CD4-positive, alpha-beta T cell treated with Interleukin-21 for 1 hour (primary cell): Measurements from ENCODE around the gene HMGA1.
A peak's percentile ranks its signal among the peaks of the same experiment; 100 is the strongest.
"Not testable (repeated sequence)": the region's sequence is repeated elsewhere in the genome, so short reads cannot be mapped to it uniquely, and the experiment has no call there.

Experiments used
- DNase-seq: peaks from one replicate; pipeline ENCODE4 v3.0.0-alpha.2; 2020

Gene HMGA1

DNA sequence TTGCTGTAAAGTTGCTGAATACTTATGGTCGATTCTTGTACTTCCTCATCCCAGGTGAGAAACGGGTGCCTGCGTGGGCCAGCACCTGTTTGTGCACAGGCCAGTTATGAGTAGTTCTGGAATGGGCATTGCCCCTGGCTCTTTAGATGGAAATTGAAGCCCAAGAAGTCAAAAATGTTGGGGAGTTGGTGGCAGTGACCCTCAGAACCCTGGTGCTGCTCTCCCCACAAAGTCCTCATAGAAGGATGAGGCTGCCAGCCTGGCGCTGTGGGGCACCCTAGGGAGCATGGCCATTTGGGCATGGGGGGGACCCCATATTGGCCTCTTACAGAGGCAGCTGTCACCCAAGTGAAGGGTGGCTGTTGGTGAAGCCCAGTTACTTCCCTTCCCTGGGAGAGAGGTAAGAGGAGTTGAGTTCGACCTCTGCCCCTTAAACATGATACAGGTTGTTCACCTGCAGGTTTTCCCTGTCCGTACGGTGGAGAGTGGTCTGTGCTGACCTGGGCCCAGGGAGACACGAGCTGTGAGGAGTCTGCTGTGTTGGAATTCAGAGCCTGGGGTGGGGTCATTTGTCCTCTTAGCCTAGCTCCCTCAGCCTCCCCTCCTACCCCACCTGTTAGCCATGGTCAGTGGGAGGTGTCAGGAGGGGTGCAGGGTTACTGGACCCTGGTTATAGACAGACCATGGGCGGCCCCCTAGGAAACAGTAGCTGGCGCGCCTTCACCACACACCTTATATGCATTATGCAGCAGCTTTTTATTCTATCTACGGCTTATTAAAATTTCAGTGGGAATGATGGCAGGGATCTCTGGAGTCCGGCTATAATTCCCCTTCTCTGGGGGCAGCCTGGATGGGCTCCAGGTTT, 4.9 kb downstream of the HMGA1 start:
- no peak for DNase-seq

DNA sequence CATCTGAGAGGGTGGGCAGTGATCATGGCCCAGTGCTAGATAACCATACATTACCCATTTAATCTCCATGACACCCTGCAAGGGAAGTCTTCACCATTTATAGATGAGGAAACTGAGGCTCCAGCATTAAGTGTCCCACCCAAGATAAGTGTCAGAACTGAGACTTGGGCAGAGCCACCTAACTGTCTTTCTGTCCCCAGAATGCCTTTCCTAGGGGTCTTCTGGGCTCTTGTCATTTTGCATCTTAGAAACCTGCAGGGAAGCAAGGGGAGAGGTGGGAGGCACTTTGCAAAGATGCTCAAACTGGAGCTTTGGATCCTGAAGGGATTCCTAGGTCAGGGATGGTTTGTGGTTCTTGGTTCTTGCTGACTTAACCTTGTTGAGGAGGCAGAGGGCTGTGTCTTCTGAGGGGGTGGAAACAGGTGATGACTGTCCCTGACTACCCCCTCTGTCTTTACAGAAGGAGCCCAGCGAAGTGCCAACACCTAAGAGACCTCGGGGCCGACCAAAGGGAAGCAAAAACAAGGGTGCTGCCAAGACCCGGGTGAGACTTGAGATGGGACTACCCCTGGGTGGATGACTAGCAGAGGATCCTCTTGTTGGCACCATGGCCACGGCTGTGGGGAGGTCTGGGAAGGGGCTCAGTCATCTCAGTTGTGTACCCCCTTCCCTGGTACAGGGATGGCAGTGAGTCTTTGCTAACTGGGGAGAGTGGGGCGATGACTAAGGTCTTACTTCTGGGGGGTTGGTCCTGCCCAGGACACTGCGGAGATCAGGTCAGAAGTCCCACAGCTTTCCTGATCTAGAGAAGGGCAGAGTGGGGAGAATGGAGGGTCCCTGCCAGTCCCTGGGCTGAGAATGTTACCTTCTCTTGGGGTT, 5.8 kb downstream of the HMGA1 start:
- DNase-seq = no peak

DNA sequence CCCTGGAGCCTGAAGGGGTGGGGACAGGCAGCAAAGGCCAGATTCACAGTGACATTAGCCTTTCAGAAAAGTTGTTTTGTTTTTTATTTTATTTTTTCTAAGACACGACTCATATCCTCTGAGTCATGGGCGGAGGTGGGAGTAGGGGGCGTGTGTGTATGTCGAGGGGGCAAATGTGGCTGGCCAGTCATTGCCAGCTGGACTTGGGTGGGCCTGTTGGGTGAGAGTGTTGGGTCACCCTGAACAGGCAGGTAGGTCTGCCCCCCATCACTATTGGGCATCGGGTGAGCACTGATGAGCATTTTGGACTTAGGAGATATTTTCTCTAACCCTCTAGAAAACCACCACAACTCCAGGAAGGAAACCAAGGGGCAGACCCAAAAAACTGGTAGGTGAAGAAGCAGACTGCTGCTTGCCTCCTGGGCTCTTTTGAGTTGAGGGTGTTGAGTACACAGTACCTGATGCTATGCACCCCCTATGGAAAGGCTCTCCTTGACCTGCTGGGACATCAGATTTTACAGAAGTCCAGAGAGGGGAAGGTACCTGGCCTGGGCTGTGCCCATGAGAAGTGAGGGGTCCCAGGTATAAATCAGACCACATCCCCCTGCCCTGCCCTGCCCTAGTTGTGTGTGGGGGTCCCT, 6.6 kb downstream of the HMGA1 start:
- no peak for DNase-seq

DNA sequence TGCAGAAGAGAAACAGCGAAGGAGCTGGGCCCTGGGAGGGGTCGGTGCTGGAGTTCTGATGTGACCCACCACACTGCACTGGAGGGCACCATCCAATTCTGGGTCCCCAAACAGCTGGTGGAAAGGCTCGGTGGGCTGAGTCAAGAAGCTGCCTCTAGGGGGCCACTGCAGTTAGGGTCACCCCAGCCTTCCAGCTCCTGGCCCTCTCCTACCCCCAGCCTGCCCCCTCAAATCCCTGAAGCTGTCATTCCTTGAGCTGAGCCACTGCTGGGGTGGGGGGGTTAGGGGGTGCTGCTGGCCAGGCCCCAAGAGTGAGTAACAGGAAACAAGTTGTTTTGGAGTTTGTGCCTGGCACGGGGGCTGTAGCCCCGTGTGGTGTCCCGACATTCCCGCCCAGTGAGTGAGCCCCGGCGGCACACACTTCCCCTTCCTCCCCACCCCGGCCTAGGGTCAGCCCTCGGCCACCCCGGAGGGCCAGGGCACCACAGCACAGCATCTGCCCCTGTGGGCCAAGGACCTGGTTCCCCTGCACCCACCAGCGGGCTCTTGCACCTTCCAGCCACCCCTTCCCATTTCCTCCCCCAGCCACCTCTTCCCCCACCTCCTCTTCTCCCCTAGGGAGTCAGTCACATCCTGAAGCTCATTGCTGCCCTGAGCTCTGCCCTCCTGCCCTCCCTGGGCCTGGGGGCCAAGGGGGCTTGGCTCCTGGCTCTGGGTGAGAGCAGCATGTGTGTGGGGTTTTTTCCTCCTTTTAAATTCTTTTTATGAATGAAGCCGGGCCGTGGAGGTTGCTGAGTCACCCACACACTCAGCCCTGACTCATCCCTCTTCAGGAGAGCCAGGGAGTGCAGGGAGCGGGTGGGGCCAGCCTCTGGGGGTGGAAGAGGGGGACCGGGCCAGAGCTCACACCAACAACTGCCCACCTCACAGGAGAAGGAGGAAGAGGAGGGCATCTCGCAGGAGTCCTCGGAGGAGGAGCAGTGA, 7.5 kb downstream of the HMGA1 start:
- DNase-seq = peak; percentile 18

DNA sequence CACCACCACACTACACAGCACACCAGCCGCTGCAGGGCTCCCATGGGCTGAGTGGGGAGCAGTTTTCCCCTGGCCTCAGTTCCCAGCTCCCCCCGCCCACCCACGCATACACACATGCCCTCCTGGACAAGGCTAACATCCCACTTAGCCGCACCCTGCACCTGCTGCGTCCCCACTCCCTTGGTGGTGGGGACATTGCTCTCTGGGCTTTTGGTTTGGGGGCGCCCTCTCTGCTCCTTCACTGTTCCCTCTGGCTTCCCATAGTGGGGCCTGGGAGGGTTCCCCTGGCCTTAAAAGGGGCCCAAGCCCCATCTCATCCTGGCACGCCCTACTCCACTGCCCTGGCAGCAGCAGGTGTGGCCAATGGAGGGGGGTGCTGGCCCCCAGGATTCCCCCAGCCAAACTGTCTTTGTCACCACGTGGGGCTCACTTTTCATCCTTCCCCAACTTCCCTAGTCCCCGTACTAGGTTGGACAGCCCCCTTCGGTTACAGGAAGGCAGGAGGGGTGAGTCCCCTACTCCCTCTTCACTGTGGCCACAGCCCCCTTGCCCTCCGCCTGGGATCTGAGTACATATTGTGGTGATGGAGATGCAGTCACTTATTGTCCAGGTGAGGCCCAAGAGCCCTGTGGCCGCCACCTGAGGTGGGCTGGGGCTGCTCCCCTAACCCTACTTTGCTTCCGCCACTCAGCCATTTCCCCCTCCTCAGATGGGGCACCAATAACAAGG, 8.5 kb downstream of the HMGA1 start:
- not testable (repeated sequence) for DNase-seq

DNA sequence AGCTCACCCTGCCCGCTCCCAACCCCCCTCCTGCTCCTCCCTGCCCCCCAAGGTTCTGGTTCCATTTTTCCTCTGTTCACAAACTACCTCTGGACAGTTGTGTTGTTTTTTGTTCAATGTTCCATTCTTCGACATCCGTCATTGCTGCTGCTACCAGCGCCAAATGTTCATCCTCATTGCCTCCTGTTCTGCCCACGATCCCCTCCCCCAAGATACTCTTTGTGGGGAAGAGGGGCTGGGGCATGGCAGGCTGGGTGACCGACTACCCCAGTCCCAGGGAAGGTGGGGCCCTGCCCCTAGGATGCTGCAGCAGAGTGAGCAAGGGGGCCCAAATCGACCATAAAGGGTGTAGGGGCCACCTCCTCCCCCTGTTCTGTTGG, 9.1 kb downstream of the HMGA1 start:
- DNase-seq = not testable (repeated sequence)

DNA sequence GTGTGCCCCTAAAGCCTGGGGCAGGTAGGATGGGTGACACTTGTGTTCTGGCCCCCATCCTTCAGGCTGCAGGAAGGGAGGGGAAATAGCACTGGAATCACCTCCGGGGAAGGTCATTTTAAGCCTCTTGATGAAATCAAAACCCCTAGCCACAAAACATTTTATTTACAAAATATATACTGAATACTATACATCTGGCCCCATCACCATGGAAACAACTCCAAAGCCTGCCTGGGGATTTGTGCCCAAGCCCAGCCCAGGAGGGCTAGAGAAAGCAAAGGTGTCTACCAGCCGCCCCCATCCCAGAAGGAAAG, 9.5 kb downstream of the HMGA1 start:
- DNase-seq = no peak

DNA sequence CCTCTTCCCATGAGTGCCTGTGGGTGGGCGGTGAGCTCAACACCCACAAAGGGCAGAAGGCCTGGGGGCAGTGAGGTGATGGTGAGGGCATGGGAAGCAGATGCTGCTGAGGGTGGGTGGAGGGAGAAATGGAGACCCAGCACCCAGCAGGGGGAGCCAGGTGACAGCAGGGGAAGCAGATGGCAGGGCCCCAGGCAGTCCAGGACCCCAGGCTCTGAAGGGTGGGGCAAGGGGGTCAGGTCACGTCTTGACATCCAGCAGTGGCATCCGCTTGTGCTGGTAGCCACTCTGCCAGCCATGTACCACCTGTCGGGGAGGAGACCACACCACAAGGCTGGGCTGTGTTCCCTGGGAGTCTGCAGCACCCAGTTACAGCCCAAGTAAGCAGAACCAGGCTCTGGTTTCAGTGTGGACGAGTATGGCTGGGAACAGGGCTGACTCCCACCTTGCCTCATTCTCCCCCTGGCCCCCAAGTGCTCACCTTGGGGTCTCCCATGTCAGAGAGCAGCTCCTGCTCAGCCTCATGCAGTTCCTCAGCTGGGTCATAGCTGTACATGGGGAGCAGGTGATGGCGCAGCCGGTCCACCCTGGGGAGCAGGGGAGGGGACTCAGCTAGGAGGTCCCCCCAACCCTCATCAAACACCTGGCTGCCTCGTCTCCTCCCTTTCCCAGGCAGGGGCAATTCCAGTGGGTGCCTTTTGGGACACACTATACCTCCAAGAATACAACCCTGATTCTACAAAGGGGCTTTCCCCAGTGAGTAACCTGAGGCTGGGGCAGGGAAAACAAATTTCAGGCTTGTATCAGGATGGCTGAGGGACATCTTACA, 10.1 kb downstream of the HMGA1 start:
- peak; percentile 61 for DNase-seq

DNA sequence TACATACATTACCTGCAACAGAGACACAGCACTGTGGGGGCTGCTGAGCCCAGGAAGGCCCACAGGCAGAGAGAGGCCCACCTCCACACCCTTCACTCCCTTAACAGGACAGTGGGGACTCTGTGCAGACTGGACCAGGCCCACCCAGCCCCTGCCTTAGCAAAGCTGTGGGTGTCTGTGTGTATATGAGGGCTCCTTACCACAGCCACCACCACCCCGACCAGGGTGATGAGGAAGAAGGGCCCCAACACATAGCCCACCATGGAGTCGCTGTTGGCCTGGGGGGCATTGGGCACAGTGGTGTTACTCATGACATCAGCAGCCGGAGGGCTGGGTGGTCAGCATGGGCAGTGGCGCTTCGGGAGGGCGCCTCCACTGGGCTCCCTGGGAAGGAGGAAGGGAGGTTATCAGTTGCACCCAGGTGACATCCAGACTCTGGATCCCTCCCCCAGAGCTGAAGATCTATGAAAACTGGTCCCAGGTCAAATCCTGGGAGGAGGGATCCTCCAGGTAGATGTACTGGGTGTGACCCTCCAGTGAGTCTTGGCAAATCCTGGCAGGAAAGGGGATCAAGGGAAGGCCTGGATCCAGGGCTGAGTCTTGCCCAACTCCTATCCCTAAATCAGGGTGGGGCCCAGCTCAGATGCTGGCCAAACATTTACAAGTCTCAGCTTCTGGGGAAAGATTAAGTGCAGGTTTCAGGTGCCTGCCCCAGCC, 11.0 kb downstream of the HMGA1 start:
- DNase-seq = no peak

DNA sequence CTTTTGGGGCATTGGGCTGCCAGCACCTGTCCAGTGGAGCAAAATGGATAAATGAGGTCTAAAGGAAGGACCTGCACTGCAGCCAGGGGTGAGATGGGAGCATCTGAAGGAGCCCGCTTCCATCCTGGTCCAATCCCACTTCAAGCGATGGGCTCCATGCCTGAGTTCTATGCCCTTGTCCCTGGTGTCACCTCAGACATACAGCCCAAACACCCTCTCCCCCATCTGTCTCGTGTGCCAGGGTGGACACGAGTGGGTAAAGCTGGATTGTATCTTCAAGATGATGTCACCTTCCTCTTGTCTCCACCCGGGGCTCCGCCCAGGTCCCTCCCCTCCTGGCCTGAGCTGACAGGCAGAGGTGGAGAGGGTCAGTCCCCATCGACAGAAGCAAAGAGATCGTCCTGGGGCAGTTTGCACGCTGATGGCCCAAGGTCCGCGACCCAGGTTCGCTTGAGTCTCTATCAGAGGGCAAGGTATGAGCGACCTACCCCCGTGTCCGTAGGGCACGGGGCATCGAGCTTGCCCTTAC, 11.6 kb downstream of the HMGA1 start:
- DNase-seq = peak; percentile 56

DNA sequence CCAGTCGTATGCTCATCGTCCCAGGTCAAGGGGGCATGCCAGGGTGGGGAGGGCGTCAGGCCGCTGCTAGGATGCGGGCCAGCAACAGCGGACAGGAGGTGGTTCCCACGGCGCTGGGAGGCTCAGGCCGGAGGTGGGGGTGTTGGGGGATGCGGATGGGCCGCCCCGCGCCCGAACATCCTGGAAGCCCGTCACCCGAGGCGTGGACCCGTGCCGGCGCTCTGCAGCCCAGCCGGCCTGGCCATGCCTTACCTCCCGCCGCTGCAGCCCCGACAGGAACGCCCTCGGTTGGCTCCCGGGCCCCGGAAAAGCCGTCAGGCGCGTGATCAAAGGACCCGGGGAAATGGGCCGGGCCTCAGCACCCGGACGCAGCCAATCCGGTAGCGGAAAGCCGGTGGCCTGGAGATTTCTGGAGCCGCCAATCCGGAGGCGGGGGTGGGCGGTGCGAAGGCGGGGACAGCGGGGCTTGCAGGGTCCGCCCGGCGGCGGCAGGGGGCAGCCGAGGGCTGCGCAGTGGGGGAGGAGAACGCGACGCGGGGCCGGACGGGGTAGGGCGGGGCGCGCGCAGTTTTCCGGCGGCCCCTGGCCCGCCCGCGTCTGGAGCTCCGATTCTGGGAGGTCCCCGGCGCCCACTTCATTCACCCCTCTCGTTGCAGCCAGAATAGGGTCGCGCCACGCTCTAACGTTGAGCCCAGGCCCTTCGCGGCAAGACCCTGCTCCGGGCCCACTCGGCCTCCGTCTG, 12.2 kb downstream of the HMGA1 start, which contains the start of gene SMIM29:
Gene SMIM29, minus strand, starts transcription at position 280 of the 742 bp plus-strand sequence. CDS start 1,215 bp downstream, outside the sequence.
- peak; percentile 97 for DNase-seq

DNA sequence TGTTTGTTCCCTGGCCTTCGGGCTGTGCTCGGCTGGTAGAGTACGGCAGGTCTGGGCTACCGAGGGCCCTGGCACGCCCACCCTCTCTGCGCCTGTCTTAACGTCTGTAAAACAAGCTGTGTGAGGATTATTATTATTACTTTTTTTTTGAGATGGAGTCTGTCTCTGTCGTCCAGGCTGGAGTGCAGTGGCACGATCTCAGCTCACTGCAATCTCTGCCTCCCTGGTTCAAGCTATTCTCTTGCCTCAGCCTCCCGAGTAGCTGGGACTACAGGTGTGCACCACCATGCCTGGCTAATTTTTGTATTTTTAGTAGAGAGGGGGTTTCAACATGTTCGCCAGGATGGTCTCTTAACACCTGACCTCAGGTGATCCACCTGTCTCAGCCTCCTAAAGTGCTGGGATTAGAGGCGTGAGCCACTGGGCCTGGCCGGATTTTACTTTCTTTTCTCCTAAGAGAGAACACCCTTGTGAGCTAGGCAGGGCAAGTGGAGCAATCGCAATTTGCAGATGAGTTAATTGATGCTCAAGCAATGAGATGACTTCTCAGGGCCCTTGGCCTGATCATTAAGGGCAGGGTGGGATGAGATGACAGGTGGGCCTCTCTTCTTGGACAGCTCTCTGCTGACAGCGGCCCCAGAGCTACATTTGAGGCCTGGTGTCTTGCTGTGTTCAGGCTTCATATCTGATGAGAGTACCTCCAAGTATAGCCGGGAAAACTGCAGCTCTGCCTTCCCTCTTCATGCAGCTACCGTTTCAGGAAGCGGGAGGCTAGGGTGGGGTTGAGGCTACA, 13.0 kb downstream of the HMGA1 start:
- no peak for DNase-seq

DNA sequence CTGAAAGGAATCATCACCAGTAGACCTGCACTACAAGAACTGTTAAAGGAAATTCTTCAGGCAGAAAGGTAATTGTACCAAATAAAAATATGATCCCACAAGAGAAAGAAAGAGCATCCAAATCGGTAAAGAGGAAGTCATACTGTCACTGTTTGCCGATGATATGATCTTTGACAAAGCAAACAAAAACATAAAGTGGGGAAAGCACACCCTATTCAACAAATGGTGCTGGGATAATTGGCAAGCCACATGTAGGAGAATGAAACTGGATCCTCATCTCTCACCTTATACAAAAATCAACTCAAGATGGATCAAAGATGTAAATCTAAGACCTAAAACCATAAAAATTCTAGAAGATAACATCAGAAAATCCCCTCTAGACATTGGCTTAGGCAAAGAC, 15.7 kb downstream of the HMGA1 start:
- DNase-seq = not testable (repeated sequence)

DNA sequence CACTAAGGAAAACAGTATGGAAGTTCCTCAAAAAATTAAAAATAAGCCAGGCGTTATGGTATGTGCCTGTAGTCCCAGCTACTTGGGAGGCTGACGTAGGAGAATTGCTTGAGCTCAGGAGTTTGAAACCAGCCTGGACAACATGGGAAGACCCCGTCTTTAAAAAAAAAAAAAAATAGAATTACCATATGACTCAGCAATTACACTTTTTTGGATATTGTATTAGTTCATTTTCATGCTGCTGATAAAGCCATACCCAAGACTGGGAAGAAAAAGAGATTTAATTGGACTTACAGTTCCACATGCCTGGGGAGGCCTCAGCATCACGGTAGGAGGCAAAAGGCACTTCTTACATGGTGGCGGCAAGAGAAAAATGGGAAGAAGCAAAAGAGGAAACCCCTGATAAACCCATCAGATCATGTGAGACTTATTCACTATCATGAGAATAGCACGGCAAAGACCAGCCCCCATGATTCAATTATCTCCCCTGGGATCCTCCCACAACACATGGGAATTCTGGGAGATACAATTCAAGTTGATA, 22.9 kb downstream of the HMGA1 start:
- DNase-seq = no peak

DNA sequence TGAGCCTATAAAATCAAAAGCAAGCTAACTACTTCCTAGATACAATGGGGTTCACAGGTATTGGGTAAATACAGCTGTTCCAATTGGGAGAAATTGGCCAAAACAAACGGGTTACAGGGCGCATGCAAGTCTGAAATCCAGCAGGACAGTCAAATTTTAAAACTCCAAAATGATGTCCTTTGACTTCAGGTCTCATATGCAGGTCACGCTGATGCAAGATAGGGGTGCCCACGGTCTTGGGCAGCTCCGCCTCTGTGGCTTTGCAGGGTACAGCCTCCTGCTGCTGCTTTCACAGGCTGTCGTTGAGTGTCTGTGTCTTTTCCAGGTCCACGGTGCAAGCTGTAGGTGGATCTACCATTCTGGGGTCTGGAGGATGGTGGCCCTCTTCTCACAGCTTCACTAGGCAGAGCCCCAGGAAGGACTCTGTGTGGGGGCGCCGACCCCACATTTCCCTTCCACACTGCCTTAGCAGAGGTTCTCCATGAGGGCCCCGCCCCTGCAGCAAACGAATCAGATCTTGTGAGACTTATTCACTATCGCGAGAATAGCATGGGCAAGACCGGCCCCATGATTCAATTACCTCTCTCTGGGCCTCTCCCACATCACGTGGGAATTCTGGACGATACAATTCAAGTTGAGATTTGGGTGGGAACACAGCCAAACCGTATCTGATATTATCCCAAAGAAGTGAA, 24.0 kb downstream of the HMGA1 start:
- DNase-seq = no peak

DNA sequence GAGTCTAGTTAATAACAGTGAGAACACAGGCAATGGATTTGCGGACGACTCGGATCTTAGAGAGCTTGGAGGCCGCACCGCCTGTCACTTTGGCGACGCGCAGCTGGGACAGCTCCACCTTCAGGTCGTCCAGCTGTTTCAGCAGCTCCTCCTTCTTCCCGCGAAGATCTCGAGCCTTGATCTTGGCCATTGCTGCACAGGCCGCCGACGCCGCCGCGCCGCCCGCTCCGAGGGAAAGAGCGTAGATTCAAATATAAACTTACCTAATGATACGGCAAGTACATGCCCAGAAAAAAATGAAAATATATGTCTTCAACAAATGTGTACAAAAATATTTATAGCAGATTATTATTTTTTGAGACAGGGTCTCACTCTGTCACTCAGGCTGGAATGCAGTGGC, 26.8 kb downstream of the HMGA1 start:
- not testable (repeated sequence) for DNase-seq

DNA sequence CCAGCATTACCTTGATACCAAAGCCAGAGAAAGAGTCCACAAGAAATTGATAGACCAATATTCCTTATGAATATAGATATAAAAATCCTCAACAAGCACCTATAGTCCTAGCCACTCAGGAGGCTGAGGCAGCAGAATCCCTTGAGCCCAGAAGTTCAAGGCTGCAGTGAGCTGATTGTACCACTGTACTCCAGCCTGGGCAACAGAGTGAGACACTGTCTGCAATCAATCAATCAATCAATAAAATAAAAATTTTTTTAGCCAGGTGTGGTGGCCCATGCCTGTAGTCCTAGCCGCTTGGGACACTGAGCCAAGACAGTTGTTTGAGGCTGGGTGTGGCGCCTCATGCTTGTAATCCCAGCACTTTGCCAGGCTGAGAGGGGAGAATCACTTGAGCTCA, 31.1 kb downstream of the HMGA1 start:
- DNase-seq = no peak
